OCI-LY7 (cell line): ENCODE measurements around the gene TGM4. TPM values are rescaled to one million over a fixed set of nuclear protein-coding genes. Genes with fewer than 3 reads are reported as not detected.
"Not testable (repeated sequence)": the region's sequence is repeated elsewhere in the genome, so short reads cannot be mapped to it uniquely, and the experiment has no call there.

ENCODE experiments used
- BruUV-seq: library from RNA; stranded (reverse); fragments of 400-500 nt; replicated peaks from 2 replicates; lab custom pipeline; 2021; lab: Mats Ljungman, UMichigan
- CTCF ChIA-PET: fragments of 300-600 bp; sonication (Branson Sonifier 250); formaldehyde crosslinking; loops from one replicate; lab custom pipeline; 2022; ENCODE audit warnings: antibody characterized with exemption; ENCODE audit not compliant: unreplicated experiment; lab: Charles Lee
- POLR2A ChIA-PET: fragments of 300-600 bp; sonication (Branson Sonifier 250); formaldehyde crosslinking; loops from one replicate; lab custom pipeline; 2022; ENCODE audit warnings: antibody characterized with exemption; lab: Charles Lee
- DNase-seq: peaks from one replicate; pipeline ENCODE4 v3.0.0-alpha.2; 2015; ENCODE audit warnings: low spot score
- H2AFZ ChIP-seq: fragments of 200-600 bp; sonication (generic), shearing (Covaris generic); 2 replicates; pipeline ENCODE4 v1.6.1; 2014; ENCODE audit warnings: mild to moderate bottlenecking, antibody characterized with exemption, low read length, moderate library complexity
- H3K27ac ChIP-seq: fragments of 200-600 bp; sonication (generic); 2 replicates; pipeline ENCODE4 v1.5.1; 2014; ENCODE audit warnings: mixed run types, low read depth, mild to moderate bottlenecking, moderate library complexity, low read length, inconsistent platforms; ENCODE audit not compliant: poor library complexity, severe bottlenecking
- H3K36me3 ChIP-seq: fragments of 200-600 bp; sonication (generic); 2 replicates; pipeline ENCODE4 v1.6.1; 2014; ENCODE audit warnings: mild to moderate bottlenecking, antibody characterized with exemption, low read length, moderate library complexity, mixed read lengths; ENCODE audit not compliant: insufficient read depth
- H3K4me1 ChIP-seq: fragments of 200-600 bp; sonication (generic); 2 replicates; pipeline ENCODE4 v1.5.1; 2014; ENCODE audit warnings: mild to moderate bottlenecking, low read length; ENCODE audit not compliant: insufficient read depth, poor library complexity, severe bottlenecking
- H3K4me2 ChIP-seq: fragments of 200-600 bp; sonication (generic); 2 replicates; pipeline ENCODE4 v1.6.1; 2014; ENCODE audit warnings: mild to moderate bottlenecking, low read length
- H3K4me3 ChIP-seq: fragments of 200-600 bp; sonication (generic); 2 replicates; pipeline ENCODE4 v1.5.1; 2014; ENCODE audit warnings: mild to moderate bottlenecking, low read depth, low read length; ENCODE audit not compliant: poor library complexity, severe bottlenecking
- H3K79me2 ChIP-seq: fragments of 200-600 bp; sonication (generic); 2 replicates; pipeline ENCODE4 v1.6.1; 2016; ENCODE audit warnings: low read depth, mild to moderate bottlenecking, low read length, moderate library complexity, mixed read lengths; ENCODE audit not compliant: insufficient read depth
- H3K9me2 ChIP-seq: fragments of 200-600 bp; sonication (generic); 2 replicates; pipeline ENCODE4 v1.6.1; 2016; ENCODE audit warnings: mild to moderate bottlenecking, low read length, mixed read lengths; ENCODE audit not compliant: insufficient read depth
- H3K9me3 ChIP-seq: fragments of 200-600 bp; sonication (generic); 2 replicates; pipeline ENCODE4 v1.6.1; 2014; ENCODE audit warnings: mild to moderate bottlenecking, mixed run types, low read length, mixed read lengths
- H4K20me1 ChIP-seq: fragments of 200-600 bp; sonication (generic); 2 replicates; pipeline ENCODE4 v1.6.1; 2014; ENCODE audit warnings: mild to moderate bottlenecking, antibody characterized with exemption, low read length, moderate library complexity, mixed read lengths; ENCODE audit not compliant: insufficient read depth
- EZH2phosphoT487 ChIP-seq: fragments of 200-600 bp; sonication (generic); IDR thresholded peaks from 2 replicates; pipeline ENCODE4 v1.6.1; 2018; ENCODE audit warnings: low read depth, borderline replicate concordance, mild to moderate bottlenecking, mixed run types, antibody characterized with exemption, low read length, moderate library complexity, mixed read lengths
- intact Hi-C: fragments of 100-400 bp; cut with micrococcal nuclease; formaldehyde crosslinking; loops from one replicate; pipeline ENCODE4 v1.10.0; 2022; ENCODE audit not compliant: unreplicated experiment
- total RNA-seq, 2 experiments: library from RNA; depleted of rRNA in 1 of 2; stranded (reverse); fragments of >200 nt in 1 of 2; shearing (Covaris generic) in 1 of 2; gene quantifications; 2 replicates each; pipeline ENCODE4 v1.2.3, GENCODE V29; 2014 to 2022
- TF ChIP-seq, protein P1 (sequence below): fragments of 200-600 bp; sonication (generic); conservative IDR thresholded peaks from 2 replicates; pipeline ENCODE4 v1.5.1; 2014; ENCODE audit warnings: mild to moderate bottlenecking, antibody characterized with exemption, low read length, moderate library complexity, mixed read lengths

The TGM4 gene
- total RNA-seq, 2 experiments from 2014 or later: not detected

DNA sequence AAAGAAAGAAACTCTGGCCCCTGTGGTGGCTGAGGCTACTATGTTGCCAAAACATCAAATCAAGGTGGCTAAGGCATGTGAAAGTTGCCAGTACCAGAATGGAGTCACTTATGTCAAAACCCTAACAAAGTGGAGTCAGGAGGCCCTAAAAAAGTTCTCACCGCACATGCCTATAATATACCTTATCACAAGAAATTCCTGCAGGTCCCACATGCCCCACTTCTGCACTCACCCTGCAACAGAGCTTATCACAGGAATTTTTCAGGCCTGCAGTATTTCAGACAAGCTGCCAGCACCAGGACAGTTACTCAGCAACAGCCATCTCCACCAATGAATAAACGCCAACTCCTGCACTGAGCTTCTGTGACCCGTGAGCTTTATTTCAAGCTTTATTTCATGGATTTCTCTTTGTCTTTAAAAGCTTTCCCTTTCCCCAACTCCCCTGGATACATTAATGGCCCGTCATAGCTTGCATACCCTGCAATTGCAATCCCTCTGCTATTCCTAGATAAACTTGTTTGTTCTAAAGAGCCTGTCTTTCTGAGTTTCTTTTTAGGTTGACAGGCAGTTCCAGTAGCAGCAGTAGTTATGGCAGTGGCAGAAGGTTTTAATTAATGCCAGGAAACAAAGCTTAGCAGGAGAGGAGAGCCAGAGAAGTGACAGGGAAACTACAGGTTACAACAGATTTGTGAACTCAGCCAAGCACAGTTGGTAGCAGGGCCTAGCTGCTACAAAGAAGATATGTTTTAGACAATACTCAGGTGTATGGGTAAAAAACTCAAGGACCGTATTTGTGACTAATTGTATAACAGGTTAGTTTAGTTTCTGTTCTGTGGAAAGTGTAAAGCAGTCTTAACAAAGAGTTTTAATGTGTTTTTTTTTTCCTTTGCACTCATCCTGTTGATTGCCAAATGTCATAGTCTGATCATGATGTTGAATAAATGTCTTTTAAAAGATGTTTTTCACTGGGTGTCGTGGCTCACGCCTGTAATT is 28.6 kb upstream of the TGM4 start:
- ChIA-PET CTCF (no interaction called here), POLR2A (no interaction called here)
- Histone ChIP-seq H3K4me1 (peaks cover 15% of the 10 kb centered on the region), H4K20me1 (no peaks in the 10 kb centered on the region), H3K9me2 (no peaks in the 10 kb centered on the region), H3K79me2 (no peaks in the 10 kb centered on the region), H3K9me3 (no peaks in the 10 kb centered on the region), H3K36me3 (peaks cover 92% of the 10 kb centered on the region), H3K4me2 (no peak overlapping the region), H3K4me3 (no peak overlapping the region), H2AFZ (no peak overlapping the region), H3K27ac (no peak overlapping the region)
- no peak for DNase-seq
- intact Hi-C loops: no loop called here
- no peak for TF ChIP-seq EZH2phosphoT487
- TF ChIP-seq, protein P1, sequence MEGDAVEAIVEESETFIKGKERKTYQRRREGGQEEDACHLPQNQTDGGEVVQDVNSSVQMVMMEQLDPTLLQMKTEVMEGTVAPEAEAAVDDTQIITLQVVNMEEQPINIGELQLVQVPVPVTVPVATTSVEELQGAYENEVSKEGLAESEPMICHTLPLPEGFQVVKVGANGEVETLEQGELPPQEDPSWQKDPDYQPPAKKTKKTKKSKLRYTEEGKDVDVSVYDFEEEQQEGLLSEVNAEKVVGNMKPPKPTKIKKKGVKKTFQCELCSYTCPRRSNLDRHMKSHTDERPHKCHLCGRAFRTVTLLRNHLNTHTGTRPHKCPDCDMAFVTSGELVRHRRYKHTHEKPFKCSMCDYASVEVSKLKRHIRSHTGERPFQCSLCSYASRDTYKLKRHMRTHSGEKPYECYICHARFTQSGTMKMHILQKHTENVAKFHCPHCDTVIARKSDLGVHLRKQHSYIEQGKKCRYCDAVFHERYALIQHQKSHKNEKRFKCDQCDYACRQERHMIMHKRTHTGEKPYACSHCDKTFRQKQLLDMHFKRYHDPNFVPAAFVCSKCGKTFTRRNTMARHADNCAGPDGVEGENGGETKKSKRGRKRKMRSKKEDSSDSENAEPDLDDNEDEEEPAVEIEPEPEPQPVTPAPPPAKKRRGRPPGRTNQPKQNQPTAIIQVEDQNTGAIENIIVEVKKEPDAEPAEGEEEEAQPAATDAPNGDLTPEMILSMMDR: no peak
- BruUV-seq: no TSS peak

DNA sequence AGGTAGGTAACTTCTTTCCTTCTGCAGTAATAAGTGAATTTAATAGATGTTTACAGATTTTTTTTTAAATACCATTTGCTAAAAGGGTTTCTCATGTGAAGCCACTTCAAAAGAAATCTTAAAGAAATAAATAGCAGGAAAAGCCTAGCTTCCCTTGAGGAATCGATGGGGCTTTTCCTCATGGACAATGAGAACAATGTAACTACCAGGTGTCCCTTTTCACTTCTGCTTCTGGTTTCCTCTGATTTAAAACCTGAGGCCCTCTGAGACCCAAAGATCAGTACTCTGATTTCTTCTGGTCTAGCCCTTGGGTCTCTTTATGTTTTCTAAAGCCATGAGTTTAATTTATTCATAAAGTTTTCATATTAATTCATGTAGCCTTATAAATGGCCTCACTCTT is 25.8 kb upstream of the TGM4 start:
- Histone ChIP-seq H3K4me1 (peaks cover 15% of the 10 kb centered on the region), H3K36me3 (peaks cover 93% of the 10 kb centered on the region), H2AFZ (no peak overlapping the region), H3K9me2 (no peaks in the 10 kb centered on the region), H4K20me1 (no peaks in the 10 kb centered on the region), H3K4me3 (no peak overlapping the region), H3K27ac (no peak overlapping the region), H3K4me2 (no peak overlapping the region), H3K9me3 (no peaks in the 10 kb centered on the region), H3K79me2 (no peaks in the 10 kb centered on the region)
- intact Hi-C loops: no loop called here
- BruUV-seq: no TSS peak
- CTCF ChIA-PET: no interaction called here
- peak; percentile 23 for DNase-seq
- TF ChIP-seq EZH2phosphoT487: no peak
- TF ChIP-seq, protein P1: no peak
- POLR2A ChIA-PET: no interaction called here

DNA sequence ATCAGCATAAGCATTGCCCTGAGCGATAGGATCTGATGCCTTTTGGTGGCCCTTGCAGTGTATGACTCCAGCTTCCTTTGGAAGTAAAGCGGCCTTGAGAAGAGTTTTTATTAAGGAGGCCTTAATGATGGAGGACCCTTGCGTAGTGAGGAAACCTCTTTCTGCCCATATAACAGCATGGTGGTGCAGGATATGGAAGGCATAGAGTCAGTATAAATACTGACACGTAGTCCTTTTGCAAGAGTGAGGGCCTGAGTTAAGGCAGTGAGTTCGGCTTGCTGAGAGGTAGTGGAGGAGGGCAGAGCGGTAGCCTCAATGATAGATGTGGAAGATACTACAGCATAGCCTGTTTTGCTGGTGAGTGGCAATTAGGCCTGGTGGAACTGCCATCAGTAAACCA is 17.7 kb upstream of the TGM4 start:
- H3K4me2 ChIP-seq, H2AFZ ChIP-seq, H3K9me3 ChIP-seq, H3K4me3 ChIP-seq, H4K20me1 ChIP-seq, BruUV-seq, H3K27ac ChIP-seq, intact Hi-C loops, CTCF ChIA-PET, H3K4me1 ChIP-seq, H3K9me2 ChIP-seq, POLR2A ChIA-PET, H3K79me2 ChIP-seq, DNase-seq: not testable (repeated sequence)
- H3K36me3 ChIP-seq: peaks cover 45% of the 10 kb centered on the region
